GM21723 (cell line): ENCODE results near the gene TMEM61.
"Not testable (repeated sequence)": the region's sequence is repeated elsewhere in the genome, so short reads cannot be mapped to it uniquely, and the experiment has no call there.

ENCODE experiments used
- ATAC-seq: cut with Tn5 transposase; IDR thresholded peaks from one replicate; pipeline ENCODE4 v1.9.1; 2021; ENCODE audit warnings: mild to moderate bottlenecking, moderate library complexity; ENCODE audit not compliant: unreplicated experiment

Gene TMEM61

GRCh38 chr1:54959241-54959640 lies 21.2 kb upstream of the TMEM61 start:
- no peak for ATAC-seq

- ATAC-seq = no peak
These were observed 17.6 kb upstream of the TMEM61 start for GRCh38 chr1:54962612-54963395.

DNA sequence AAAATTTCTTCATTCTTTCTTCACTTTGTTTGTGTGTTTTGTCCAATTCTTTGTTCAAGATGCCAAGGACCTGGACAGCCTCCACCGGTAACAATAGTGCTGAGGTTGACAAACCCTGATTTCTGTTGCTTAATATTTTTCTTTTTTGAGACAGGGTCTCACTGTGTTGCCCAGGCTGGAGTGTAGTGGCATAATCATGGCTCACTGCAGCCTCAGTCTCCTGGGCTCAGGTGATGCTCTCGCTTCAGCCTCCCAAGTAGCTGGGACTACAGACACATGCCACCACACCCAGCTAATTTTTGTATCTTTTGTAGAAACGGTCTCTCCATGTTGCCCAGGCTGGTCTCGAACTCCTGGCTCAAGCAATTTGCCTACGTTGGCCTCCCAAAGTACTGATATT lies 16.6 kb upstream of the TMEM61 start:
- ATAC-seq = not testable (repeated sequence)

GRCh38 chr1:54965624-54966340 lies 14.6 kb upstream of the TMEM61 start:
- peak; percentile 56 for ATAC-seq

- ATAC-seq = no peak
These were observed 13.1 kb upstream of the TMEM61 start for GRCh38 chr1:54967372-54967771.

DNA sequence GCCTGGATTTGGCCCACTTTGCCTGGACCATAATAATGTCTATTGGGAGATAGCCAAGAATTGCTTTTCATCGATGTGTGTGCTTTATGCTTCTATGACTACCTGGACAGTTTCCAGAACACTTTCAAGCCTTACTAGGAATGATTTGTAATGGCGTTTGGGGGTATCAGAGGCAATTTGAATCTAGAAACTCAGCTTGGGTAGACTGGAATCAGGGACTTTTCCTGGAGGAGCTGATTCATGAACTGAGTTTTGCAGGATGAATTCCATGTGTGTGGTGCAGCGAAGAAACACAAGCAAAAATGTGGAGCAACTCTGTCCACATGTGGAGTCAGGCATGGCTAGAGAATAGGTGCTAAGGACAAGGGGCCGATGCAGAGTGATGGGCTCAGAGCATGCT lies 11.9 kb upstream of the TMEM61 start:
- ATAC-seq = no peak

GRCh38 chr1:54969879-54970278 lies 10.5 kb upstream of the TMEM61 start:
- no peak for ATAC-seq

DNA sequence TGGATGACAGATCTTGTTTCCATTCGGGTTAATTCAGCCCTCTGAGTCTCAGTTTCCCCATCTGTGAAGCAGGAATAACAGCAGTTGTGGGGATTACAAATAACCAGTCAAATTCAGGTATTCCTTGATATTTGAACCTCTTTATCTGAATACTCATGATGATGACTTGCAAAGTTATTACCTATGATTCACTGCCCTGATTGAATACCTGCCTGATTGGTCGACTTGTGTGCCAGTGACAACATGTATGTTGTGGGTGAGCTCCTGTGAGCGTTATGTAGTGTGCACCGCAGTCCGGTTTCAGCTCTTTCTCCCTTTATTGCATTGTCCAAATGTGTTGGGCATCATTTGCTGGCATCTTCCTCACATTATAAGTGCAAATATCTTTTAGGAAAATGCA lies 9.5 kb upstream of the TMEM61 start:
- no peak for ATAC-seq

DNA sequence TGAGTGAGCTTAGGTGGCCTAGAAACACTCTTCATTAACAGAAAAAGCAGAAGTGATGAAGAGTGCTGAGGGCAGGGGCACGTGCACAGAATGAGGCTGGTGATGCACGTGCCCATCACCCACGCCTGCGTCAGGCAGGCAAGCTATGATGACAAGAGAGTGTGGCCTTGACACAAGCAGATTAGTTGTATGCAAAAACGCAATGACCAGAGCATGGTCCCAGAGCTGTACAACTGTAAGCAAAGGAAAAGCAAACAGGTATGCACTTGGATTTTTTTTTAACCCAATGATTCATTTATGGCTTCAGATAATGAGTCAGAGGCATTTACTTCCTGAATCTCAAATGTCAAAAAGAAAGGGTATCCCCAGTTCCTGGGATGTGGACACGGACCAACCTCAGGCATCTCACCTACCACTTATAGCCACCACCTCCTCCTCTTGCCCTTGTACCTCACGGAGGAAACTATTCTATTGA lies 9.1 kb upstream of the TMEM61 start:
- peak; percentile 80 for ATAC-seq

- ATAC-seq = no peak
These were observed 8.0 kb upstream of the TMEM61 start for GRCh38 chr1:54972436-54972835.

DNA sequence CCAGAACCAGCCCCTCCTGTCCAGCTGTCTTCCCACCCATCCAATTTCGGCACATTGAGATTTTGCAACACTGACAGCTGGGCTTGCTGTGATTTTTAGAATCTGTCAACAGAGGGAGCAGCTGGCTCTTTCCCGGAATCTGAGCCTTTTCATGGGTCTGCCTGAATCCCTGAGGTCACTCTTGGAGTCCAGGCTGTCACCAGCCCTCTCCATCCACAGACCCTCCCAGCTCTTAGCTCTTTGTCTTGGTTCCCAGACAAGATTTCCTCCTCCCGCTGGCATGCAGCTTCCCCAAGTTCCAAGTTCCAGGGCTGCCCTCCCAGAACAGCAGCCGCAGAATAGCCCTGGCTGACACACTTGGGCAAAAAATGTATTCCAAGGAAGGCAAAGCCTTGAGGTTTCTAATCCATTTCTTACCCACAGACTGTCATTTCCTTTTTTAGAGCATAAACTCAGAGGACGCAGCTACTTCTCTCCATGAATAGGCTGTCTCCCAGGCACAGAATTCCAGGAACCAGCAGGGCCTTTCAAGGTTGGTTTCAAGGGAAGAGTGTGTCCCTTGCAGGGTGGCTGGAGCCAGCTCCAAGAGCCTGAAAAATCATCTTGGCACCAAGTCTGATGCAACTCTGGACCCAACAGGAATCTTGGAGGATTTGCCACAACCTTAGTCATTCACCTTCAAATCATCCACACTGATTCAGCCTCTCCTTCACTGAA lies 7.1 kb upstream of the TMEM61 start:
- no peak for ATAC-seq

- no peak for ATAC-seq
These were observed 4.9 kb upstream of the TMEM61 start for GRCh38 chr1:54975356-54976108.

DNA sequence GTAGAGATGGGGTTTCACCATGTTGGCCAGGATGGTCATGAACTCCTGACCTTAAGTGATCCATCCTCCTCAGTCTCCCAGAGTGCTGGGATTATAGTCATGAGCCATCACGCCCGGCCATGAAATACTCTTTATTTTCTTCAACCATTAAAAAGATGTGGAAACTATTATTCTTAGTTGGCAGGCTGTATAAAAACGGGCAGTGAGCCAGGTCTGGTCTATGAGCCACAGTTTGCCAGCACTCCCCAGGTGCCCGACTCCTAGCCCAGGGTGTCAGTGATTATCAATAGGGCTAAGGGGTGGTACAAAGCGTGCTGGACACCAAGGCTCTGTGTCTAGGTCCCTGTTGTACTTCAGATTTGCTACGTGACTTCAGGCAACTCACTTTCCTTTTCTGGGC lies 3.7 kb upstream of the TMEM61 start:
- no peak for ATAC-seq

GRCh38 chr1:54977533-54978297 lies 2.7 kb upstream of the TMEM61 start:
- ATAC-seq = no peak

DNA sequence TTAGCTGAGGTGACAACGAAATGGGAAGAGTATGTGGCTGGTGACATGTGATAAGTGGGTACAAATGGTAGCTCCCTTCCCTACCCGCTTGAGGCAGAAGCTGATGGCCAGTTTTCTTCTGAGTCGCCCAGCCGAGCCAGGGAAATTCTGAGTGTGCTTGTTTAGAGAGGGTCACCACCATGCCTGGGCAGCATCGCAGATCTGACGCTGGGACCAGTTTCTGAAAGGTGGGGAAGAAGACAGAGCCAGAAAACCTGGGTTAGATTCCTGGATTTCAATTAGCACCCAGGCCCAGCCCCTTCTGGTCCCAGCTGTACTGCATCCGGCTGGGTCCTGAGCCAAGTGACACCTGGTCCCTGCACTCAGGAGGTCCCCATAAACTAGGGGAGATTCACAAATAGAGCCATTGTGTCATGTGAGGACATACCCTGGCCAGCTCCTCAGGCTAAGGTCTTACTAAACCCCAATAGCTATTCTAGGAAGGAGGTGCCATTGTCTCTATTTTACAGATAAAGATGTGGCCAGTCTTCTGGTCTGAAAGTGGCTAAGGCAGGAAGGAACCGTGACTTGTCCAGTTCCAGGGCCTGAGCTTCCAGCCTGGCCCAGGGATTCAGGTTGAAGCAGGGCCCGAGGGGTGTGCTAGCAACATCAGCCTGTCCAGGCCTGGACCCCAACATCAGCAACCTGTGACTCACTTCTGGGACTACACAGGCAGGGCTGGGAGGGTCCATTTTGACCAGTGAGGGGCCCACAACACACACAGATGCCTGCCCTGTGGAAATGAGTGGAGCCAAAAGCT lies 1.7 kb upstream of the TMEM61 start:
- no peak for ATAC-seq

- no peak for ATAC-seq
These were observed 1.0 kb upstream of the TMEM61 start for GRCh38 chr1:54979327-54979891.

DNA sequence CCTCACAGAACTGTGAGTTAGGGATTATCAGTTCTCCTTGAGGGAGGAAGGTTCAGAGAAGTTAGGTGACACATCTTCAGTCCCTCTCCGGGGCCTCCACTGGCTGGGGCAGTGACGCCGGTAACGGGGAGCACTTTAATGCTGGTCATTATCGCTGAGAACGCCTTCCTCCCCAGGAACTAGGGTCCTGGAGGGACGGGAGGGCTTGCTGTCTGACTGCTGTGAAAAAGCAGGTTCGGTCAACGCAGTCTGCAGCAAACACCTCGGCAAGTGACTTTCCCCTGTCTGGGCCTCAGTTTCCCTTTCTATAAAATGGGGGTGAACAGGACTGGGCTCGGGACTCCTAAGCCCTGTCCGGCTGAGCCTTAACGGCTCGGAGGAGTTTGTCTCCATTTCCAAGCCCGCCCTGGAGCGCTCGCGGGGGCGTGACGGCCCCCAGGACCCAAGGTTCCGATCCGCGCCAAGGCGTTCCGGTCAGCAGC lies 341 bp upstream of the TMEM61 start:
- no peak for ATAC-seq

DNA sequence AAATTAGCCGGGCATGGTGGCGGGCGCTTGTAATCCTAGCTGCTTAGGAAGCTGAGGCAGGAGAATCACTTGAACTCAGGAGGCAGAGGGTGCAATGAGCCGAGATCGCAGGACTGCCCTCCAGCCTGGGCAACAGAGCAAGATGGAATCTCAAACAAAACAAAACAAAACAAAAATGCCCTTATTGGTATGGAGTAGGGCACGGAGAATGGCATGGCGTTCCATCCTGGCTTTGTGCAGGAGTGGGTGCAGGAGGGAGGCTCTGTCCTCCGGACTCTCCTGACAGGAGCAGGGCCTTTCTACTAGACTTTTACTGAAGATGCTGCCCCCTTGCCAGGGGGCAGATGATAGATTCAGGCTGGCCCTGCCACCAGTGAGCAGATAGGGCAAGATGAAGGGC lies 1.0 kb downstream of the TMEM61 start:
- no peak for ATAC-seq

- ATAC-seq = no peak
These were observed 2.3 kb downstream of the TMEM61 start for GRCh38 chr1:54982739-54983138.
